Measurements from ENCODE around the gene CACTIN.

- TF ChIP-seq CTCF (optimal IDR thresholded peaks at IDR 0.05 in 1 of 3, IDR thresholded peaks at IDR 0.05 in 1 of 3, conservative IDR thresholded peaks at IDR 0.05 in 1 of 3; ENCODE audit: extremely low read depth in 1 of 3, insufficient read depth in 2 of 3, low read length in 3 of 3) (no peak), EZH2 (IDR thresholded peaks at IDR 0.05; ENCODE audit: low read length) (no peak)
These were observed 7.0 kb downstream of the CACTIN start for GRCh38 chr19:3619631-3620012.
